Transverse colon (tissue), 4 donors: Measurements from ENCODE around the gene DRC3. TPM values are rescaled to one million over a fixed set of nuclear protein-coding genes. Genes with fewer than 3 reads are reported as not detected.

ENCODE experiments used
- DNase-seq: peaks from one replicate; pipeline ENCODE4 v3.0.0-alpha.2; 2019
- H3K27ac ChIP-seq, 4 donors: fragments of 200-600 bp; sonication (generic); 2 replicates each; pipeline ENCODE4 v1.5.1; 2016 to 2018; ENCODE audit warnings: inconsistent platforms in 4 of 4
- H3K27me3 ChIP-seq: fragments of 200-600 bp; sonication (generic); 2 replicates; pipeline ENCODE4 v1.5.1; 2017; ENCODE audit warnings: inconsistent platforms
- H3K36me3 ChIP-seq, 4 donors: fragments of 200-600 bp; sonication (generic); 2 replicates each; pipeline ENCODE4 v1.5.1; 2017 to 2019; ENCODE audit warnings: inconsistent platforms in 4 of 4
- H3K4me1 ChIP-seq, 4 donors: fragments of 200-600 bp; sonication (generic); 2 replicates each; pipeline ENCODE4 v1.5.1; 2017 to 2020; ENCODE audit warnings: inconsistent platforms in 4 of 4
- H3K4me3 ChIP-seq, 4 donors: fragments of 200-600 bp; sonication (generic); 1 replicate in 1 of 4; 2 replicates in 3 of 4; pipeline versions ENCODE4 v1.5.1 to v1.6.1; 2017 to 2019; ENCODE audit warnings: inconsistent platforms in 4 of 4
- H3K9me3 ChIP-seq, 2 donors: fragments of 200-600 bp; sonication (generic); 2 replicates each; pipeline ENCODE4 v1.5.1; 2017 to 2019; ENCODE audit warnings: inconsistent platforms in 2 of 2
- CTCF ChIP-seq, 5 experiments: fragments of 200-600 bp in 3 of 5; fragments of 450-650 bp in 2 of 5; sonication (generic) in 3 of 5; IDR thresholded peaks; 1 replicate in 2 of 5; 2 replicates in 3 of 5; pipeline ENCODE4 v1.5.1; 2016 to 2017; ENCODE audit warnings: antibody characterized with exemption in 5 of 5, inconsistent platforms in 3 of 5, mild to moderate bottlenecking in 2 of 5, moderate library complexity in 1 of 5
- EP300 ChIP-seq: sonication (generic); formaldehyde crosslinking; IDR thresholded peaks from one replicate; pipeline ENCODE4 v1.6.1; 2017; ENCODE audit warnings: antibody characterized with exemption, low read depth
- POLR2A ChIP-seq: fragments of 450-650 bp; IDR thresholded peaks from one replicate; pipeline ENCODE4 v1.6.1; 2016; ENCODE audit warnings: antibody characterized with exemption, mild to moderate bottlenecking, moderate library complexity
- POLR2AphosphoS5 ChIP-seq, 3 donors: sonication (generic); formaldehyde crosslinking; IDR thresholded peaks; one replicate each; pipeline ENCODE4 v1.6.1; 2016; ENCODE audit warnings: antibody characterized with exemption in 3 of 3
- WGBS, 2 donors: methylation state at CpG; one replicate each; pipeline ENCODE4 v1.1.5; 2018; ENCODE audit warnings: low coverage in 1 of 2; 5-methylcytosine and 5-hydroxymethylcytosine counted together
- in situ Hi-C, 4 donors: fragments of 200-750 bp; cut with MboI; loops; one replicate each; pipeline versions ENCODE4 v1.15.0 to v1.15.1; 2017; ENCODE audit warnings: low sequenced_read_pairs in 3 of 4, low pct_ligation_motif_present in 1 of 4, low pct_unique_long_range_greater_than_20kb in 1 of 4
- intact Hi-C: fragments of 100-400 bp; cut with DNase I; formaldehyde crosslinking; loops from one replicate; pipeline ENCODE4 v1.15.1; 2023; ENCODE audit warnings: low total_unique reads
- total RNA-seq, 4 donors: library from RNA; depleted of rRNA; stranded (reverse); fragments of >200 nt; gene quantifications; one replicate each; pipeline ENCODE4 v1.1.0, GENCODE V29; 2016

Gene DRC3
- total RNA-seq, 4 donors from 2014 or later, result 0.64 to 1.8 (median 0.82) TPM; not detected in 1

- no peaks in the 10 kb centered on the region for H3K4me1 ChIP-seq
- no peaks in the 10 kb centered on the region for H3K9me3 ChIP-seq
- H3K36me3 ChIP-seq, result no peaks in the 10 kb centered on the region
- H3K4me3 ChIP-seq, result no peak overlapping the region
- intact Hi-C loops, result no loop called here
- no peak overlapping the region for H3K27ac ChIP-seq
- DNase-seq, result no peak
- TF ChIP-seq CTCF (IDR thresholded peaks at IDR 0.05) (no peak), POLR2AphosphoS5 (IDR thresholded peaks at IDR 0.05) (no peak), EP300 (no peak), POLR2A (no peak)
- no peaks in the 10 kb centered on the region for H3K27me3 ChIP-seq
- in situ Hi-C loops, result no loop called here
- WGBS, 2 donors, result 72% methylated on average over 2 of the region's 2 CpGs; no CpG with 5 or more reads in 1 of the 2 donors
Measured at GRCh38 chr17:17985153-17985552, 12.5 kb downstream of the DRC3 start.

GRCh38 chr17:17985555-17985954 is 12.9 kb downstream of the DRC3 start:
- Histone ChIP-seq H3K27me3 (no peaks in the 10 kb centered on the region), H3K4me3 (no peak overlapping the region), H3K9me3 (no peaks in the 10 kb centered on the region), H3K27ac (no peak overlapping the region), H3K4me1 (no peaks in the 10 kb centered on the region), H3K36me3 (no peaks in the 10 kb centered on the region)
- intact Hi-C loops, result no loop called here
- TF ChIP-seq POLR2AphosphoS5 (IDR thresholded peaks at IDR 0.05), result no peak
- no peak for TF ChIP-seq CTCF (IDR thresholded peaks at IDR 0.05)
- no peak for TF ChIP-seq POLR2A
- no peak for TF ChIP-seq EP300
- 71% methylated on average over 3 of the region's 3 CpGs; no CpG with 5 or more reads in 1 of the 2 donors for WGBS, 2 donors
- DNase-seq, result no peak
- in situ Hi-C loops, result no loop called here

GRCh38 chr17:17987187-17987896 is 14.7 kb downstream of the DRC3 start:
- DNase-seq, result no peak
- Histone ChIP-seq H3K9me3 (no peaks in the 10 kb centered on the region), H3K4me3 (no peak overlapping the region), H3K36me3 (no peaks in the 10 kb centered on the region), H3K27me3 (no peaks in the 10 kb centered on the region), H3K4me1 (no peaks in the 10 kb centered on the region), H3K27ac (no peak overlapping the region)
- 57 to 87% methylated on average over 1 to 7 of the region's 7 CpGs for WGBS, 2 donors
- intact Hi-C loops (no loop called here), in situ Hi-C loops (no loop called here)
- TF ChIP-seq POLR2A (no peak), CTCF (IDR thresholded peaks at IDR 0.05) (no peak), EP300 (no peak), POLR2AphosphoS5 (IDR thresholded peaks at IDR 0.05) (no peak)

- TF ChIP-seq EP300 (no peak), POLR2A (no peak), CTCF (IDR thresholded peaks at IDR 0.05) (no peak), POLR2AphosphoS5 (IDR thresholded peaks at IDR 0.05) (no peak)
- DNase-seq, result no peak
- Histone ChIP-seq H3K36me3 (no peaks in the 10 kb centered on the region), H3K9me3 (no peaks in the 10 kb centered on the region), H3K27me3 (no peaks in the 10 kb centered on the region), H3K4me1 (no peaks in the 10 kb centered on the region), H3K27ac (no peak overlapping the region), H3K4me3 (no peak overlapping the region)
- 70% methylated on average over 14 of the region's 14 CpGs; no CpG with 5 or more reads in 1 of the 2 donors for WGBS, 2 donors
- in situ Hi-C loops, result no loop called here
- intact Hi-C loops, result no loop called here
Measured at GRCh38 chr17:17987901-17988300, 15.2 kb downstream of the DRC3 start.
